ENCODE data around the gene H19.

The H19 gene

DNA sequence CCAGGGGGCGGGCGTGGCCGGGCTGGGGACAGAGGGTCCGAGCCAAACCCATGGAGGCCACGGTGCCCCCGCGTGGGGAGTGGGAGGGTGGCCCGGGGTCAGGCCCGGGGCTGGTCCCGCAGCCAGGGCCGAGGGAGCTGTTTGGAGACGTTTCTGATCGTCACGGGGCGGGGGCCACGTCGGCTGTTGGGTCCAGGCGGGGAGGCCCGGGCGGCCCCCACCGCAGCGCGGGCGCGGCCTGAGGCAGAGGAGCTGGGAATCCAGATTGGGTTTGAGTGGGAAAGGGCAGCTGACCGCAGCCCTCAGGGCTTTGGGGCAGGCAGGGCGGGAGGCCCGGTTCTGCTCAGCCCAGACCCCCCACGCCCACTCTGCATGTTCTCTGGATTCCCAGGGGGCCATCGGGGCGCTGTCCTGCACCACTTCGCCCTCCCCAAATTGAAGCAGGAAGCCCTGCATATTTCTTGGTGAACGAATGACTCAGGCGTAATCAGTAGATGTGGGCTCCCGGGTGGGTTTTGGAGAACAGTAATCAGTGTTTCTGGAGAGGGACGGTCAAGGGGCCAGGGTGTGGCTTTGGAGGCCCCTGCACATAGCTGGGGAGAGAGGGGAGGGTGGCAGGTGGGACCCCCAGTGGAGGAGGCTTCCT lies 49.9 kb downstream of the H19 start:
- H3K9me3 Mint-ChIP-seq = no peaks in the 10 kb centered on the region
- no peak overlapping the region for H3K4me3 Mint-ChIP-seq
- no peaks in the 10 kb centered on the region for H3K36me3 Mint-ChIP-seq (ENCODE audit: low read depth)
- no peak overlapping the region for H3K27ac Mint-ChIP-seq
- H3K4me1 Mint-ChIP-seq (ENCODE audit: low read depth) = no peaks in the 10 kb centered on the region
- no peaks in the 10 kb centered on the region for H3K27me3 Mint-ChIP-seq (ENCODE audit: low read depth)

- H3K4me1 Mint-ChIP-seq (ENCODE audit: low read depth) = no peaks in the 10 kb centered on the region
- no peaks in the 10 kb centered on the region for H3K36me3 Mint-ChIP-seq (ENCODE audit: low read depth)
- no peak within 1 kb of the TSS for H3K4me3 Mint-ChIP-seq
- H3K9me3 Mint-ChIP-seq = no peaks in the 10 kb centered on the region
- no peaks in the 10 kb centered on the region for H3K27me3 Mint-ChIP-seq (ENCODE audit: low read depth)
- H3K27ac Mint-ChIP-seq = no peak within 1 kb of the TSS
Measured at GRCh38 chr11:1946812-1947484, 50.7 kb downstream of the H19 start, which contains the start of gene MRPL23. MRPL23 (plus strand) TSS chr11:1947332; CDS start chr11:1947363, 31 bp downstream.
